WERI-Rb-1 (cell line): ENCODE data around the gene SCN4B.
A peak's percentile ranks its signal among the peaks of the same experiment; 100 is the strongest.
"Not testable (repeated sequence)": the region's sequence is repeated elsewhere in the genome, so short reads cannot be mapped to it uniquely, and the experiment has no call there.

Experiments
- DNase-seq: peaks from one replicate; pipeline ENCODE4 v3.0.0-alpha.2; 2020
- H3K27ac ChIP-seq: fragments of 250-450 bp; sonication (Bioruptor Pico); 2 replicates; pipeline ENCODE4 v1.5.1; 2020; ENCODE audit warnings: mild to moderate bottlenecking, moderate library complexity
- H3K27me3 ChIP-seq: fragments of 250-450 bp; sonication (Bioruptor Pico); 2 replicates; pipeline ENCODE4 v1.5.1; 2021; ENCODE audit warnings: mild to moderate bottlenecking, low read depth, moderate library complexity; ENCODE audit not compliant: insufficient read depth, severe bottlenecking
- H3K36me3 ChIP-seq: fragments of 250-450 bp; sonication (Bioruptor Pico); 2 replicates; pipeline ENCODE4 v1.5.1; 2020; ENCODE audit warnings: mild to moderate bottlenecking, moderate library complexity
- H3K4me3 ChIP-seq: 2 replicates; pipeline ENCODE4 v1.5.1; 2011; ENCODE audit warnings: low read depth, mild to moderate bottlenecking, control low read depth, low read length
- H3K9me3 ChIP-seq: fragments of 250-450 bp; sonication (Bioruptor Pico); 2 replicates; pipeline ENCODE4 v1.5.1; 2021; ENCODE audit warnings: mild to moderate bottlenecking, moderate library complexity; ENCODE audit not compliant: severe bottlenecking
- CTCF ChIP-seq: IDR thresholded peaks from 2 replicates; pipeline ENCODE4 v1.5.1; 2011; ENCODE audit warnings: low read depth, mild to moderate bottlenecking, control low read depth, inconsistent platforms, low read length

The SCN4B gene

DNA sequence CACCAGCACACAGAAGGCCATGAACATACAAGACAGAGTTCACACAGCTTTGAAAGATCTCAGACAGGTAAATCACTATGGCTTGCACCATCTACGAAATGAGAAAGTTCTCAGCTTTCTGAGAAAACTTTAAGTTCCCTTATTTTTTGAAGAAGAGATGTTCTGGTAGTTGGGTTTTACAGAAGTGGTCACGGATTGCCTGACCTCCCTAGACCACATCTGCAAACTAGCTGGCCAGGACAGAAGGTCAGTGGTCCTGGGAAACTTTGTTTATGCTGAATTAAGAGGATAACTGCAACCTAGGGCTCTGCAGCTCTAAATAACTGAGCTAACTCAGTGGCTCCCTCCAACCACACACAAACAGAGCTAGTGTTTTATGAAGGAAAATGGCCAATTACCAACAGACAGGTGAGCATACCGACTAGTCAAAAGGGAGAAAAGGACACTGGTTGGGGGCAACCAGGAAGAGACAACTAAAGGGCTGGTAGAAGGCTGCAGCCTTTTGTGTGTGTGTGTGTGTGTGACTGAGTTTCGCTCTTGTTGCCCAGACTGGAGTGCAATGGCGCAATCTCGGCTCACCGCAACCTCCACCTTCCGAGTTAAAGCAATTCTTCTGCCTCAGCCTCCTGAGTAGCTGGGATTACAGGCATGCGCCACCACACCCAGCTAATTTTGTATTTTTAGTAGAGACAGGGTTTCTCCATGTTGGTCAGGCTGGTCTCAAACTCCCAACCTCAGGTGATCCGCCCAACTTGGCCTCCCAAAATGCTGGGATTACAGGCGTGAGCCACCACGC lies 32.4 kb upstream of the SCN4B start:
- Histone ChIP-seq H3K27ac (no peak overlapping the region), H3K36me3 (no peaks in the 10 kb centered on the region), H3K27me3 (no peaks in the 10 kb centered on the region), H3K9me3 (no peaks in the 10 kb centered on the region), H3K4me3 (no peak overlapping the region)
- TF ChIP-seq CTCF, result no peak
- DNase-seq, result no peak

DNA sequence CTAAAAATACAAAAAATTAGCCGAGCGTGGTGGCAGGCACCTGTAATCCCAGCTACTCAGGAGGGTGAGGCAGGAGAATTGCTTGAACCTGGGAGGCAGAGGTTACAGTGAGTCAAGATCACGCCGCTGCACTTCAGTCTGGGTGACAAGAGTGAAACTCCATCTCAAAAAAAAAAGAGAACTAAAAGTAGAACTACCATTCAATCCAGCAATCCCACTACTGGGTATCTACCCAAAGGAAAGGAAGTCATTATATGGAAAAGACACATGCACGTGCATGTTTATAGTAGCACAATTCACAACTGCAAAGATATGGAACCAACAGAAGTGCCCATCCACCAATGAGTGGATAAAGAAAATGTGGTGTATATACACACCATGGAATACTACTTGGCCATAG lies 31.1 kb upstream of the SCN4B start:
- H3K4me3 ChIP-seq, DNase-seq, H3K27me3 ChIP-seq: not testable (repeated sequence)

GRCh38 chr11:118180300-118180703 lies 27.7 kb upstream of the SCN4B start:
- H3K4me3 ChIP-seq, result peak overlapping the region; percentile 13; the same call in 1 of the 2 replicates
- H3K27ac ChIP-seq, result peak overlapping the region; percentile 12
- no peaks in the 10 kb centered on the region for H3K36me3 ChIP-seq
- TF ChIP-seq CTCF, result no peak
- no peaks in the 10 kb centered on the region for H3K9me3 ChIP-seq
- peak; percentile 84 for DNase-seq
- H3K27me3 ChIP-seq, result no peaks in the 10 kb centered on the region

More for the DNA sequence above, 31.1 kb upstream of the SCN4B start:
- not testable (repeated sequence) for H3K9me3 ChIP-seq, H3K36me3 ChIP-seq, H3K27ac ChIP-seq

DNA sequence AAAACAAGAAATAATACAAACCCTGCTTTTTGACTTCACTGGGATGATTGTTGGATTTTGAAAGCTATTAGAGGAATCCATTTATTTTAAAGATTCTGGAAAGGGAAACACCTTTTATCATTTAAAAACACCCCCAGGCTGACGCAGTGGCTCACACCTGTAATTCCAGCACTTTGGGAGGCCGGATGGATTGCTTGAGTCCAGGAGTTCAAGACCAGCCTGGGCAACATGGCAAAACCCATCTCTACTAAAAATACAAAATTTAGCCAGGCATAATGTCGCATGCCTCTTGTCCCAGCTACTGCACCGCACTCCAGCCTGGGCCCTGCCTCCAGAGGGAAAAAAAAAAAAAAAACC lies 24.1 kb upstream of the SCN4B start:
- Histone ChIP-seq H3K36me3 (no peaks in the 10 kb centered on the region), H3K9me3 (no peaks in the 10 kb centered on the region), H3K4me3 (no peak overlapping the region), H3K27ac (no peak overlapping the region), H3K27me3 (no peaks in the 10 kb centered on the region)
- DNase-seq, result no peak
- TF ChIP-seq CTCF, result no peak

DNA sequence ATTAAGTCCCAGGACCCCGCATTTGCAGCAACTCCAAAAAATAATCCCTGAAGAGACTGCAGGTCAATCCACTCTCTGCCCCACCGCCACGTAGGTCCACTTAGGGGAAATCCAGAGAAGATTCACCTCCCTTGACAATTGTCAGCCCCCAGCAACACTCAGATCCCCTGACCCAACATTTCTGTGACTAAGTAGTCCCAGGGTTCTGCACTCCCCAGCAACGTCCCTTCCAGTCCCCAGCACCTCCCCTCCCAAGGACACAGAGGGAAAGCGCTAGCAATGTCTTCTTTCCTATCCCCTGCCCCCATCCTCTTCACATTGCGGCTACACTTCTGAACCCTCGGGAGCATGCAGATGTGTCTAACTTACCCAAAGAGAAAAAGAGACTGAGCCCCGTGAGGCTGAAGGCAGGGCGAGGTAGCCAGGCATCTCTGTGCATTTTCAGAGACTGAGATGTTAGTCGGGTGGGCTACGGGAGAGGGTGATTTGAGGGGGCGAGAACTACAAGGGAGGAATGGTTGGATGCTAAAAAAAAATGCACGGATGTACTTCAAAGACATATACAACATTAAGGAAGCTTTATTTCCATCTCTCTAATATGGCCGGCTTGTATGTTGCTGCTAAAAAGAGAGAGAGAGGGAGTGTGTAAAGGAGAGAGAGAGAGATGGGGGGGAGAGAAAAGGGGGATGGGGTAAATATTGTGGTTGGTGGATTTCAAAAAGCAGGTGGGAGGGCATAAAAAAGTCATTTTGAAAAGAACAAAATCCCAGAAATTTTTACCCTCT lies 23.6 kb upstream of the SCN4B start, which contains the start of gene SCN2B:
Gene SCN2B, minus strand, starts transcription at position 647 of the 785 bp plus-strand sequence. Its CDS starts 208 bp downstream, at position 439.
- Histone ChIP-seq H3K27me3 (no peaks in the 10 kb centered on the region), H3K36me3 (no peaks in the 10 kb centered on the region), H3K27ac (no peak within 1 kb of the TSS), H3K4me3 (peak within 1 kb of the TSS; percentile 48), H3K9me3 (no peaks in the 10 kb centered on the region)
- DNase-seq, result no peak
- no peak for TF ChIP-seq CTCF
